ENCODE data around the gene ITGB1BP2.

ITGB1BP2 gene

DNA sequence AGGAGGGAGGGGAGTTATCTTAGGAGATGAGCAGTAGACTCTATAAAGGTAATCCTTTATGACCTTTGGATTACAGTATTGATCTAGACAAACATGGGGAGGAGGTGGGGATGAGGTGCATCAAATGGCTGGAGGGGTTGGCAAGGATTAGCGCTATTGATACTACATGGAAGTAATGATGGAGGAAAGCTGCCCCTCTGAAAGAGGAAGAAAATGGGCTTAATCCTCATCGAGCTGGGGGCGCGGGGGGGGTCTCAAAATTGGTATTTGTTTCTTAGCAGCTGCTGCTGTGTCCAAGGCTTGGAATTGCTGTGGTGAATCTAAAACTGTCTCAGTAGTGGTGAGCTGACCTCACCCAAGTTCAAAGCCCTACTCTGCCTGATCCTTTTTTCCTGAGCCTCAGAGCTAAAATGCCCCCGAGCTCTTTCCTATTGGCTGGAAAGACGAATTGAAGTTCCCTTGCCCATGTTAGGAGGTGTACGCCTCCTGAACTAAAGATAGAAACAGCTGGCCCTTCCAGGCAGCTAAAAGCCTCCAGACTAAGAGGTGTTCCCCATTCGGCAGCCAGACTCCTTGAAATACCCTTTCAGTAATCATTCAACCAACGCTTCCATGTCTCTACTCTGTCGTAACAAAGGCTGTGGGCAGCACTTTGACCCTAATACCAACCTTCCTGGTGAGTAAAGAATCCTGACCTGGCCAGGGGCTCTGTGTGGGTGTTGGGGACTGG, at the start of gene ITGB1BP2:
ITGB1BP2 (plus strand) TSS at position 556 of the 730 bp plus-strand sequence; CDS start at position 613, 57 bp downstream.
- Histone ChIP-seq H3K4me3 (ENCODE audit: low read depth, low read length) (no peak within 1 kb of the TSS), H3K27ac (no peak within 1 kb of the TSS), H3K27me3 (replicated peaks) (no peaks in the 10 kb centered on the region), H3K36me3 (replicated peaks) (peaks cover 44% of the 10 kb centered on the region)
- TF ChIP-seq, protein P1, sequence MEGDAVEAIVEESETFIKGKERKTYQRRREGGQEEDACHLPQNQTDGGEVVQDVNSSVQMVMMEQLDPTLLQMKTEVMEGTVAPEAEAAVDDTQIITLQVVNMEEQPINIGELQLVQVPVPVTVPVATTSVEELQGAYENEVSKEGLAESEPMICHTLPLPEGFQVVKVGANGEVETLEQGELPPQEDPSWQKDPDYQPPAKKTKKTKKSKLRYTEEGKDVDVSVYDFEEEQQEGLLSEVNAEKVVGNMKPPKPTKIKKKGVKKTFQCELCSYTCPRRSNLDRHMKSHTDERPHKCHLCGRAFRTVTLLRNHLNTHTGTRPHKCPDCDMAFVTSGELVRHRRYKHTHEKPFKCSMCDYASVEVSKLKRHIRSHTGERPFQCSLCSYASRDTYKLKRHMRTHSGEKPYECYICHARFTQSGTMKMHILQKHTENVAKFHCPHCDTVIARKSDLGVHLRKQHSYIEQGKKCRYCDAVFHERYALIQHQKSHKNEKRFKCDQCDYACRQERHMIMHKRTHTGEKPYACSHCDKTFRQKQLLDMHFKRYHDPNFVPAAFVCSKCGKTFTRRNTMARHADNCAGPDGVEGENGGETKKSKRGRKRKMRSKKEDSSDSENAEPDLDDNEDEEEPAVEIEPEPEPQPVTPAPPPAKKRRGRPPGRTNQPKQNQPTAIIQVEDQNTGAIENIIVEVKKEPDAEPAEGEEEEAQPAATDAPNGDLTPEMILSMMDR (IDR thresholded peaks at IDR 0.05; ENCODE audit: low read depth, low read length, missing control alignments), result no peak
- no peak for DNase-seq
- in situ Hi-C loops (cut with HindIII; ENCODE audit: low pct_ligation_motif_present, low sequenced_read_pairs), result no loop called here

DNA sequence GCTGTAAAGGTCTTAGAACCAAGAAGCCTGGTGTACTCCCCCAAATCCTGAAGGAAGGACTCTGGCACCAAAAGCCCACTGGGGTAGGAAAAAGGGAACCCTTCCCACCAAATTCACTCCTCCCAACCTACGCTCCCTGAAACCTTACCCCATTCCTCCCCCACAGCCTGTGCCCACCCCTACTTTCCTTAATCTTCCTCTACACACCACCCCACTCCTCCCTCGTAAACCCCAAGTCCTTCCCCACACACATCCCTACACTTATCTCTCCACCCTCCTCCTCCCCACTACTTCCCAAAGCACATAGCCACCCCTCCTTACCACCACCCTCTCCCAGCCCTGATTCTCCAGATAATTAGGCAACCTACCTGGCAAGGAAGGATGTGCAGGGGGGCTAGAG, 49.3 kb upstream of the ITGB1BP2 start:
- TF ChIP-seq, protein P1 (IDR thresholded peaks at IDR 0.05; ENCODE audit: low read depth, low read length, missing control alignments), result no peak
- H3K27me3 ChIP-seq (replicated peaks), result no peaks in the 10 kb centered on the region
- H3K4me3 ChIP-seq (ENCODE audit: low read depth, low read length), result no peak overlapping the region
- no peak for DNase-seq
- H3K36me3 ChIP-seq (replicated peaks), result no peaks in the 10 kb centered on the region
- H3K27ac ChIP-seq, result no peak overlapping the region
- in situ Hi-C loops (cut with HindIII; ENCODE audit: low pct_ligation_motif_present, low sequenced_read_pairs), result no loop called here

DNA sequence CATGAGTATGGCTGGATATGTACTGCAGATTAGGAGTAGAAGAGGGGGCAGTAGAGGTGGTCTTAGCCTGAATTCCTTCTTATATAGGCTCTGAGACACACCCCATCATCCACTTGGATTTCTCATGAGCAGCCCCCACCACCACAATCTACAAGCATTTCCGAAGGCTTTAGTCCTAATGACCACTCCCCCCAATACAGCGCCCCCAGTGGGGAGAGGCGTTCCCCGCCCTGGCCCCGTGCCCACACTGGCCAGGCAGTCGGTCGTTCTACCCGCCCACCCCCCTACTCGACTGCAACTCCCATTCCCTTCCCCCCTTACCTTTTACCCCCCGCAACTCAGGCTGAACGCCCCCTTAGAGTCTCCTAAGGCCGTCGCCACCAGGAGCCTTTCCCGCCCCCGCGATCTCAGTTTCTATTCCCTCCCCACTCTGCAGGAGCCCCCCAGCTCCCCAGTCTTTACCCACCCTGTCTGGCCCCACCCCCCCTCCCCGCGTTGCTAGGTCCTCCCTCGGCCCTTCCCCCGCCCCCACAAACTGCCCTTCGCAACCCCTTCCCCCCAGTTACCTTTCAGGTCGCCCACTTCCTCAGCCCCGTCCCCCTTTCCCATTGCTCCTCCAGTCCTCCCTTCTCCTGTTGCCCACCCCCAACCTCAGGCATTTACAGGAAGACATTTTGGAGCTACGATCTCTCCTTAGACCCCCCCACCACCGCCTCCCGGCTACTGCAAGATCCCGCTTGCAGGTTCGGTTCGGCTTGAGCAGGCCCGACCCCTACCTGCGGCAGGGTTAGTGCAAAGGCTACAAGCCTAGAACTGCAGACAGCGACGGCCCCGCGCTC, 48.1 kb upstream of the ITGB1BP2 start:
- Histone ChIP-seq H3K27me3 (replicated peaks) (no peaks in the 10 kb centered on the region), H3K4me3 (ENCODE audit: low read depth, low read length) (peak overlapping the region; percentile 74), H3K36me3 (replicated peaks) (no peaks in the 10 kb centered on the region), H3K27ac (peak overlapping the region; percentile 49)
- in situ Hi-C loops (cut with HindIII; ENCODE audit: low pct_ligation_motif_present, low sequenced_read_pairs), result no loop called here
- peak; percentile 14 for DNase-seq
- TF ChIP-seq, protein P1 (IDR thresholded peaks at IDR 0.05; ENCODE audit: low read depth, low read length, missing control alignments), result peak; percentile 64

DNA sequence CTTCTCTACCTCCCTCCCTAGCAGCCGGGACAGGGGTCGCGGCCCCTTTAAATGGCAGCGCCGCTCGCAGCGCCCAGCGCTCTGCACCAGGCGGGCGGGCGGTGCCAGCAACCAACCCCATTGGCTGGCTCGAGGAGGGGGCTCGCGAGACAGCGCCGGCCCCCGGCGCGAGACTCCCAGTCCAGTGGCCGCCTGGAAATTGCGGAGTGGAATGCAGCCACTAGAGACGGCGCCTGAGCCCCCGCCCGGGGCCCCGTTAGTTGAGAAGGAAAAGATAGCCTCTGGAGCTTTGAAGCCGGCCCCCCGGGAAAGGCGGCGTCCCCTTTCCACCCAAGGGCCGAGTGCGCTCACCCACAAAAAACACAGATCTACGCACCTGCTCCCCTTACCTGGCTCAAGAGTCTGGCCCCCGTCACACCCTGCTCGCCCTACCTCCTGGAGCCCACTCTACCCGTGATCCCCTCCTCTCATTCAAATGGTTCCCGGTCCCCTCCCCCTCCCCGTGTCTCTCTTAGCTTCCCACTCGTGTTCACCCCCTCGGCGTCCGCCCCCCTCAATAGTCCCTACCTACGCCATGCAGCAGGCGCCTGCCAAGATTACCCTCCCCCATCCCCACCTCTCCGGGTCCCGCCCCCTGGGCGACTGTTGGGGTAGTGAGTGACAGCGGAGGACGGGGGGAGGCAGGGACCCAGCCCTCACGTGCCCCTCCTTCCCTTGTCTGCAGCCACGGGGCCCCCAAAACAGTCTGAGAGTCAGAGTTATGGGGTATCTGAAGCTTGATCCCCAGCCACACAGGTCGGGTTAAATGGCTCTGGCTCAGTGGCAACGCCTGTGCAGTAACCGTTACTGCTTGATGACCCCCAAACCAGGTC, 47.2 kb upstream of the ITGB1BP2 start, which contains the start of gene ZMYM3:
ZMYM3 (minus strand) TSS at position 49 of the 872 bp plus-strand sequence. CDS start 885 bp downstream, outside the sequence.
- Histone ChIP-seq H3K27ac (peak within 1 kb of the TSS; percentile 49), H3K4me3 (ENCODE audit: low read depth, low read length) (peak within 1 kb of the TSS; percentile 74), H3K27me3 (replicated peaks) (no peaks in the 10 kb centered on the region), H3K36me3 (replicated peaks) (no peaks in the 10 kb centered on the region)
- in situ Hi-C loops (cut with HindIII; ENCODE audit: low pct_ligation_motif_present, low sequenced_read_pairs), result no loop called here
- TF ChIP-seq, protein P1 (IDR thresholded peaks at IDR 0.05; ENCODE audit: low read depth, low read length, missing control alignments), result no peak
- DNase-seq, result peak; percentile 79

DNA sequence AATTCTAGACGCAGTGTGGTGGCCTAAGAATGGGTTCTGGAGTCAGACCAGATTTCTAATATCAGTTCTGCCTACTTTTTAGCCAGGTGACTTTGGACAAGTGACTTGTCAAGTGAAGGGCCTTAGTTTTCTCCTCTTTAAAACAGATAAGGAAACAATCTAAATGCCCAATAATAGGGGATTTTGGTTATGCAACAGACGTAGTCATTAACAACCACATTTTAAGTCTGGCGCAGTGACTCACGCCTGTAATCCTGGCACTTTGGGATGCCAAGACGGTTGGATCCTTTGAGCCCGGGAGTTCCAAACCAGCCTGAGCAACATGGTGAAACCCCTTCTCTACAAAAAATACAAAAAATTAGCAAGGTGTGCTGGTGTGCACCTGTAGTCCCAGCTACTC, 45.5 kb upstream of the ITGB1BP2 start:
- in situ Hi-C loops (cut with HindIII; ENCODE audit: low pct_ligation_motif_present, low sequenced_read_pairs), result no loop called here
- Histone ChIP-seq H3K4me3 (ENCODE audit: low read depth, low read length) (no peak overlapping the region), H3K27ac (no peak overlapping the region), H3K27me3 (replicated peaks) (no peaks in the 10 kb centered on the region), H3K36me3 (replicated peaks) (no peaks in the 10 kb centered on the region)
- TF ChIP-seq, protein P1 (IDR thresholded peaks at IDR 0.05; ENCODE audit: low read depth, low read length, missing control alignments), result no peak
- DNase-seq, result no peak

Measured in brain microvascular endothelial cell (primary cell).